H9 (cell line): ENCODE results near the gene PNPLA7. TPM values are rescaled to one million over a fixed set of nuclear protein-coding genes. Genes with fewer than 3 reads are reported as not detected.

Experiments used
- DNase-seq: peaks from one replicate; pipeline ENCODE4 v3.0.0-alpha.2; 2017
- H2AFZ ChIP-seq: one replicate; pipeline ENCODE4 v1.6.1; 2013; ENCODE audit warnings: mild to moderate bottlenecking, low read length, control low read depth, moderate library complexity
- H2AK5ac ChIP-seq: 2 replicates; pipeline ENCODE4 v1.6.1; 2013; ENCODE audit warnings: low read length, control low read depth, mixed read lengths; ENCODE audit not compliant: insufficient read length
- H2BK120ac ChIP-seq: one replicate; pipeline ENCODE4 v1.6.1; 2013; ENCODE audit warnings: low read depth, mild to moderate bottlenecking, low read length, control low read depth, inconsistent platforms; ENCODE audit not compliant: poor library complexity, severe bottlenecking
- H2BK12ac ChIP-seq: 2 replicates; pipeline ENCODE4 v1.6.1; 2013; ENCODE audit warnings: low read length, control low read depth, mixed read lengths, low read depth; ENCODE audit not compliant: insufficient read length
- H2BK15ac ChIP-seq: 2 replicates; pipeline ENCODE4 v1.6.1; 2013; ENCODE audit warnings: low read depth, low read length, control low read depth
- H2BK20ac ChIP-seq: one replicate; pipeline ENCODE4 v1.6.1; 2013; ENCODE audit warnings: low read depth, mild to moderate bottlenecking, low read length, control low read depth, inconsistent platforms; ENCODE audit not compliant: poor library complexity, severe bottlenecking
- H2BK5ac ChIP-seq: 2 replicates; pipeline ENCODE4 v1.6.1; 2013; ENCODE audit warnings: low read length, control low read depth, mixed read lengths; ENCODE audit not compliant: insufficient read length
- H3K14ac ChIP-seq: 2 replicates; pipeline ENCODE4 v1.6.1; 2013; ENCODE audit warnings: low read length, control low read depth; ENCODE audit not compliant: insufficient read depth
- H3K18ac ChIP-seq: 2 replicates; pipeline ENCODE4 v1.6.1; 2013; ENCODE audit warnings: low read depth, mild to moderate bottlenecking, mixed read lengths, low read length, control low read depth; ENCODE audit not compliant: insufficient read length
- H3K23ac ChIP-seq: 2 replicates; pipeline ENCODE4 v1.6.1; 2013; ENCODE audit warnings: low read length, control low read depth, mixed read lengths, low read depth; ENCODE audit not compliant: insufficient read length
- H3K23me2 ChIP-seq: 2 replicates; pipeline ENCODE4 v1.6.1; 2013; ENCODE audit warnings: low read depth, mild to moderate bottlenecking, mixed read lengths, low read length, control low read depth; ENCODE audit not compliant: insufficient read length, poor library complexity, severe bottlenecking
- H3K27ac ChIP-seq: 2 replicates; pipeline ENCODE4 v1.5.1; 2013; ENCODE audit warnings: low read length, control low read depth, mixed read lengths, low read depth; ENCODE audit not compliant: insufficient read length
- H3K27me3 ChIP-seq: 2 replicates; pipeline ENCODE4 v1.6.1; 2013; ENCODE audit warnings: low read length, control low read depth, inconsistent platforms; ENCODE audit not compliant: insufficient read depth
- H3K4ac ChIP-seq: 2 replicates; pipeline ENCODE4 v1.6.1; 2013; ENCODE audit warnings: low read depth, mild to moderate bottlenecking, control low read depth, inconsistent platforms, low read length, moderate library complexity
- H3K4me1 ChIP-seq: 2 replicates; pipeline ENCODE4 v1.6.1; 2013; ENCODE audit warnings: low read length, control low read depth, inconsistent platforms; ENCODE audit not compliant: insufficient read depth
- H3K4me2 ChIP-seq: 2 replicates; pipeline ENCODE4 v1.6.1; 2013; ENCODE audit warnings: low read length, control low read depth, mixed read lengths; ENCODE audit not compliant: insufficient read length, insufficient read depth
- H3K56ac ChIP-seq: 2 replicates; pipeline ENCODE4 v1.6.1; 2013; ENCODE audit warnings: low read depth, mild to moderate bottlenecking, mixed read lengths, low read length, control low read depth; ENCODE audit not compliant: insufficient read length
- H3K79me1 ChIP-seq: 2 replicates; pipeline ENCODE4 v1.6.1; 2013; ENCODE audit warnings: low read depth, mild to moderate bottlenecking, moderate library complexity, low read length, control low read depth, inconsistent platforms; ENCODE audit not compliant: insufficient read depth, poor library complexity, severe bottlenecking
- H3K79me2 ChIP-seq: 2 replicates; pipeline ENCODE4 v1.6.1; 2013; ENCODE audit warnings: low read length, control low read depth, inconsistent platforms; ENCODE audit not compliant: insufficient read depth
- H3K9ac ChIP-seq: 2 replicates; pipeline ENCODE4 v1.6.1; 2013; ENCODE audit warnings: low read length, control low read depth, mixed read lengths; ENCODE audit not compliant: insufficient read length; ENCODE audit errors: extremely low read depth
- H3K9me3 ChIP-seq: one replicate; pipeline ENCODE4 v1.6.1; 2013; ENCODE audit warnings: low read depth, low read length, inconsistent platforms; ENCODE audit not compliant: control insufficient read depth
- H3T11ph ChIP-seq: one replicate; pipeline ENCODE4 v1.6.1; 2013; ENCODE audit warnings: mild to moderate bottlenecking, low read length, control low read depth, inconsistent platforms
- H4K20me1 ChIP-seq: one replicate; pipeline ENCODE4 v1.6.1; 2013; ENCODE audit not compliant: control insufficient read depth, insufficient read length, insufficient read depth
- H4K5ac ChIP-seq: 2 replicates; pipeline ENCODE4 v1.6.1; 2013; ENCODE audit warnings: low read depth, mild to moderate bottlenecking, mixed read lengths, low read length, control low read depth; ENCODE audit not compliant: insufficient read length
- H4K8ac ChIP-seq: replicated peaks from 2 replicates; pipeline ENCODE4 v1.6.1; 2013; ENCODE audit warnings: low read length, control low read depth, mixed read lengths, low read depth; ENCODE audit not compliant: insufficient read length
- H4K91ac ChIP-seq: 2 replicates; pipeline ENCODE4 v1.6.1; 2013; ENCODE audit warnings: low read depth, mild to moderate bottlenecking, moderate library complexity, mixed read lengths, low read length, control low read depth; ENCODE audit not compliant: insufficient read length
- H3K27ac Mint-ChIP-seq, 3 experiments: 2 replicates in 2 of 3; 3 replicates in 1 of 3; pipeline ENCODE4 v1.8.0; 2020 to 2021; ENCODE audit warnings: mixed read lengths in 3 of 3, mild to moderate bottlenecking in 1 of 3, moderate library complexity in 1 of 3
- H3K27me3 Mint-ChIP-seq: 2 replicates; pipeline ENCODE4 v1.8.0; 2021; ENCODE audit warnings: low read depth, mild to moderate bottlenecking, moderate library complexity, mixed read lengths
- H3K36me3 Mint-ChIP-seq, 3 experiments: 2 replicates in 2 of 3; 3 replicates in 1 of 3; pipeline ENCODE4 v1.8.0; 2020 to 2021; ENCODE audit warnings: low read depth in 3 of 3, mixed read lengths in 3 of 3; ENCODE audit not compliant: insufficient read depth in 1 of 3
- H3K4me1 Mint-ChIP-seq, 2 experiments: 2 replicates each; pipeline ENCODE4 v1.8.0; 2020; ENCODE audit warnings: mixed read lengths in 2 of 2
- H3K4me3 Mint-ChIP-seq, 2 experiments: 2 replicates in 1 of 2; 3 replicates in 1 of 2; pipeline ENCODE4 v1.8.0; 2020 to 2021; ENCODE audit warnings: mild to moderate bottlenecking in 2 of 2, mixed read lengths in 2 of 2, moderate library complexity in 1 of 2
- H3K9me3 Mint-ChIP-seq, 2 experiments: 2 replicates in 1 of 2; 3 replicates in 1 of 2; pipeline ENCODE4 v1.8.0; 2020; ENCODE audit warnings: mild to moderate bottlenecking in 2 of 2, mixed read lengths in 2 of 2, moderate library complexity in 1 of 2
- CTCF ChIP-seq: fragments of 200-600 bp; sonication (generic); conservative IDR thresholded peaks from 3 replicates; pipeline ENCODE4 v1.8.0; 2021; ENCODE audit warnings: antibody characterized with exemption, mild to moderate bottlenecking
- WGBS: extraction: QIAGEN DNeasy Blood & Tissue Kit; methylation state at CpG from one replicate; pipeline ENCODE4 v1.1.7; 2013; ENCODE audit warnings: missing lambda C conversion rate, low lambda C conversion rate, mixed read lengths; ENCODE audit not compliant: insufficient read length; ENCODE audit errors: extremely low coverage; 5-methylcytosine and 5-hydroxymethylcytosine counted together
- total RNA-seq: library from RNA; stranded (reverse); gene quantifications from 2 replicates; pipeline ENCODE4 v1.2.1, GENCODE V29; 2021

PNPLA7 gene
- total RNA-seq, 1 experiment from 2014 or later, result 1.8 TPM

DNA sequence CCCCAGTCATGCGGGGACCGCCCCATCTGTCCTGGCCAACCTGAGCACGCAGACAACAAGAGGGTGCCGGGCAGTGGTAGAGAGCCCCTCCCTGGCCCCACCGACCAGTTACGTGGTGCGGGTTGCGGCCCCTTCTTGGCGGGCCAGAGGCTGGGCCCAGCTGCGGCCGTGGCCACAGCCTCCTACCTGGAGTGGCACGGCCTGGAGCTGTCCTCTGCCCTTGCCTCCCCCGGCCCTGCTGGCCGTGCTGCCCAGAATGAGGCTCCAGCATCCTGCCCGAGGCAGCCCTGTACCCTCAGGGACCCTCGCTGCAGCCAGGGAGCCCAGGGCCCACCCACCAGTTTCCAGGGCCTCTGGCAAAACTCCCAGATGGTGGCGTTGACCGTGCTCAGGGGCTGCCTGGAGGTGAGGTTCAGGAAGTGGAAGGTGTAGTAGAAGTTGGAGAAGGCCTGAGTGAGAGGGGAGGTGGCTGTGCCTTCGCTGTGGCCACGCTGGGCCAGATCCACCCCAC, 114.8 kb downstream of the PNPLA7 start:
- H3K79me2 ChIP-seq, result no peaks in the 10 kb centered on the region
- H2BK5ac ChIP-seq, result no peak overlapping the region
- no CpG with 5 or more reads among the region's 20 CpGs for WGBS
- H3K9me3 Mint-ChIP-seq, result no peaks in the 10 kb centered on the region
- no peaks in the 10 kb centered on the region for H3K9me3 ChIP-seq
- H3K9ac ChIP-seq, result no peak overlapping the region
- H3K4me1 Mint-ChIP-seq, result no peaks in the 10 kb centered on the region
- H2AFZ ChIP-seq, result no peak overlapping the region
- TF ChIP-seq CTCF, result no peak
- H3K4me2 ChIP-seq, result no peak overlapping the region
- H3K27me3 Mint-ChIP-seq, result peaks cover 3% of the 10 kb centered on the region; the same call in 1 of the 2 replicates
- no peaks in the 10 kb centered on the region for H3K79me1 ChIP-seq
- H3K27me3 ChIP-seq, result no peaks in the 10 kb centered on the region
- H3K23ac ChIP-seq, result no peak overlapping the region
- H2BK120ac ChIP-seq, result no peak overlapping the region
- H3T11ph ChIP-seq, result no peak overlapping the region
- H3K23me2 ChIP-seq, result no peaks in the 10 kb centered on the region
- H3K4me3 Mint-ChIP-seq, result no peak overlapping the region
- H2BK20ac ChIP-seq, result no peak overlapping the region
- H4K20me1 ChIP-seq, result no peaks in the 10 kb centered on the region
- H4K91ac ChIP-seq, result no peak overlapping the region
- no peak overlapping the region for H3K4ac ChIP-seq
- no peak overlapping the region for H2BK12ac ChIP-seq
- no peaks in the 10 kb centered on the region for H3K4me1 ChIP-seq
- H3K27ac ChIP-seq, result no peak overlapping the region
- no peak overlapping the region for H4K5ac ChIP-seq
- H3K56ac ChIP-seq, result no peak overlapping the region
- H3K36me3 Mint-ChIP-seq, result no peaks in the 10 kb centered on the region
- no peak overlapping the region for H3K14ac ChIP-seq
- H3K27ac Mint-ChIP-seq, result no peak overlapping the region
- no peak for DNase-seq
- no peak overlapping the region for H2AK5ac ChIP-seq
- no peak overlapping the region for H3K18ac ChIP-seq
- H2BK15ac ChIP-seq, result no peak overlapping the region
- no peak overlapping the region for H4K8ac ChIP-seq
